NCI-H2227 (cell line): ENCODE measurements around the gene BTBD3.
A peak's percentile ranks its signal among the peaks of the same experiment; 100 is the strongest.

ENCODE experiments used
- DNase-seq: peaks from one replicate; lab custom pipeline; 2025; ENCODE audit not compliant: unreplicated experiment; lab: John Stamatoyannopoulos, UW

BTBD3 gene

DNA sequence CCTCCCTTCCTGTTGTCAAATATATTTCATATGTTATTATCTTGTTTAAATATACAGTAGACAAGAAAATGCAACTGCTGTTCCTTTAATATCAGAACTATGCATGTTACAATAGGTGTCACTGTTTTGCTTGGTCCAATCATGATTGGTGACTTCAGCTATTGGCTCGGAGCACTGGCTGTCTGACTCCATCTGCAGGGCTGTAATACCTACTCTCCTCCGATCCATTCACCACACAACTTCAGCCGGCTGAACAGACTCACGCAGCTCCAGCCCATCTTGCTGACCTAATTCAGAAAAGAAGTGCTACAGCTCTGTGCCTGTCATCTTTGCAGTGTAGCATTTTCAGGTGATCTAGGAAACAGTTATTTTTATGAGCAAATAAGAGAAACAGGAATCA lies at the start of gene BTBD3:
BTBD3 (plus strand) TSS at position 231 of the 400 bp plus-strand sequence. CDS start 383 bp downstream, outside the sequence.
- DNase-seq, result peak; percentile 63

DNA sequence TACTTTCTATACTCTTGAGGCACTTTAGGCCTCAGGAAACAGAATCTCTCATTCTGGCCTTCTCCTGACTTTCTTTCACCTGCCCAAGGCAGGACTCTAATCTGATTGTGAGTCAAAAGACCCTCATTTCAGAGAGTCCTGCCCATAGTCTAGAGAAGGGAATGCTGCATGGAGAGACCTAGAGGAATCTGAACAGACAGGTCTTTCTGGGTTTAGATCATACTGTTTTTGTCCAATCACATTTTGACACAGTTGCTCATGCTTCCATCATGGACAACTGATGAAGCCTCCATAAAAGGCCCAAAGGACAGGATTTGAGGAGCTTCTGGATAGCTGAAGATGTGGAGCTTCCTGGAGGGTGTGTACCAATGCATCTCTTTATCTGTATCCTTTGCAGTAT lies 48.1 kb upstream of the BTBD3 start:
- DNase-seq, result no peak

DNA sequence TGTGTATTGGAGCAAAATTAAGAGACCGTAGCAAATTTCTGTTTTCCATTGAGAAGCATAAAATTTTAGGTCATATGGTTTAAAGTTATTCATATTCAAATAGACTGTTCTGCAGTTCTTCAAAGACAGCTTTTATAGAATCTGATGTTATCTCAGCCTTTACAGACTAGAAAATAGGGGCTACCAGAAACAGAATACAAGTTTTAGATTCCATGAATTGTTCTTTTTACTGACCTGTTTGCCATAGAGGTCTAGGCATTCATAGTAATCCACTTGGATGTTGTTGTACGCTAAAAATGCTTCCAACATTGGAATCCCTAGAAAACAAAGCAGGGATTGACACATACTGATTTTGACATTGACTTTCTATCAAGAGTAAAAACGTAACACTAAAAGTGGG lies 47.3 kb upstream of the BTBD3 start:
- DNase-seq, result no peak

DNA sequence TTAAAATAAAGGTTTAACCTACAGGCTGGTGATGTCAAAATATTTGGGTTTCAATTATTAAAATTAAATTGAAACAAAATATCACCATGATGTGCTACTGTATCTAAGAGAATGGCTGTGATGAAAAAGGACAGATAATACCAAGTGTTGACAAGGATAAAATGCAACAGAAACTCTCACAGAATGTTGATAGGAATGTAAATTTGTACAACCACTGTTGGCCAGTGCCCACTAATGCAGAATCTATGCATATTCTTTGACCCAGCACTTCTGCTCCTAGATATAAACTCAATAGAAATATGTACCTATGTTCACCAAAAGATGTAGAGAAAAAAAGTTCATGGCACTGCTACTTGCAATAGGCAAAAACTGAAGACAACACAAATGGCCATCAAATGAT lies 41.1 kb upstream of the BTBD3 start:
- no peak for DNase-seq

DNA sequence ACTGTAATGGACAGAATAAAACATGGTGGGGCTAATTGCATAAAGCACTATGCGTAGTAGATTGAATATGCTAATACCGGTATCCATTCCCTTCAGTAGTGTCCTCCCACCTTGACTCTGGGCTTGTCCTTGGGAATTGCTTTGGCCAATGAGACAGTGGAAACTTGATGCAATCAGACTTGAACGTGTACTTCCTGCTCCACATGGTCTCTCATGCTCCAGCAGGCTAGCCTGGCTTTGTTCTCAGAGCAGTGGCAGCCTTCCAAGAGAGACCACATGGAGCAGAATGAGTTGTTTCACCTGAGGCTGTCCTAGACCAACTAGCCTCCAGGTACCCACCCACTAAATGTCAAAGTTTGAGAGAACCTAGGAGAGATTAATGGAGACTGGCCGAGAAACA lies 37.0 kb upstream of the BTBD3 start:
- DNase-seq, result no peak

DNA sequence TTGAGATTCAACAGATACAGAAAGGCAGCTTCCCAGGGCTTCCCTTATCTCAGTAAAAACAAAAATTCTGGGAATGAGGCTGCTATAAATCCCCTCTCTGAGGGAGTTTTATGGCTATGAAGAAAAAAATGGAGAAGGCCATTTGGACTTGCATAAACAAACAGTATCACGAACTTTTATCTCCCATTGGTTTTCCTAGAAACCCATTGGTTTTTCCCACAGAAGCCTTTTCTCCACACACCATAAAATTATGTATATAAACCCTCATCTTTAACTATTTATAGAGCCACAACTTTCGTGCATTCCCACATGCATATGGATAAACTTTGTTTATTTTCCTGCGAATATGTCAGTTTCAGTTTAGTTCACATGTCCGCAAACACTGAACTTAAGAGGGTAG lies 36.2 kb upstream of the BTBD3 start:
- no peak for DNase-seq

DNA sequence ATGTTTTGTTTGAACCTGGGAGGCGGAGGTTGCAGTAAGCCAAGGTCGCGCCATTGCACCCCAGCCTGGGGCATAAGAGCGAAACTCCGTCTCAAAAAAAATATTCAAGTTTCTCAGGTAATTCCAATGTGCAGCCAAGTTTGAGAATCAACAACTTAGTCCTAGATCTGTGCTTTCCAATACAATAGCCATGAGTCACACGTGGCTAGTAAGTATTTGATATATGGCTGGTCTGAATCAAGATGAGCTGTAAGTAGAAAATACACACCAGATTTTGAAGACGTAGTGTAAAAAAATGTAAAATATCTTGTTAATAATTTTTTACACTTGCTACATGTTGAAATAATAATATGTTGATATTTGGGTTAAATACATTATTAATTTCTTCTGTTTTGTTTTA lies 35.0 kb upstream of the BTBD3 start:
- DNase-seq, result no peak

DNA sequence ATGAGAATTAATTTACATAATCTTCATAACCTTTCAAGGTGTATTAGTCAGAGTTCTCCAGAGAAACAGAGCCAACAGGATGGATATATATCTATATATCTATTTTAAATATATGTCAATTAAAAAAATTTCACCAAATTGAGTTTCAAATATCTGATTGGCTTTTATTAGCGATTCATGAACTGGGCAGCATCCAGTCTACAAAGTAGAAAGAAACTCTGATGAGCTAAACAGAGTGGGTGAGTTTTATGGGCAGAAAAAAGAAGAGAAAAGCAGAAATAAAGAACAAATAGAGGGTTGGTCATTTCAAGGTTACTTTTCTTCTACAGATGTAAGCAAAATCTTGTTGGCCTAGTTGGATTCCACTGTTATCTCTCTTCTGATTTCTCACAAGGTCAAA lies 29.0 kb upstream of the BTBD3 start:
- DNase-seq, result no peak

DNA sequence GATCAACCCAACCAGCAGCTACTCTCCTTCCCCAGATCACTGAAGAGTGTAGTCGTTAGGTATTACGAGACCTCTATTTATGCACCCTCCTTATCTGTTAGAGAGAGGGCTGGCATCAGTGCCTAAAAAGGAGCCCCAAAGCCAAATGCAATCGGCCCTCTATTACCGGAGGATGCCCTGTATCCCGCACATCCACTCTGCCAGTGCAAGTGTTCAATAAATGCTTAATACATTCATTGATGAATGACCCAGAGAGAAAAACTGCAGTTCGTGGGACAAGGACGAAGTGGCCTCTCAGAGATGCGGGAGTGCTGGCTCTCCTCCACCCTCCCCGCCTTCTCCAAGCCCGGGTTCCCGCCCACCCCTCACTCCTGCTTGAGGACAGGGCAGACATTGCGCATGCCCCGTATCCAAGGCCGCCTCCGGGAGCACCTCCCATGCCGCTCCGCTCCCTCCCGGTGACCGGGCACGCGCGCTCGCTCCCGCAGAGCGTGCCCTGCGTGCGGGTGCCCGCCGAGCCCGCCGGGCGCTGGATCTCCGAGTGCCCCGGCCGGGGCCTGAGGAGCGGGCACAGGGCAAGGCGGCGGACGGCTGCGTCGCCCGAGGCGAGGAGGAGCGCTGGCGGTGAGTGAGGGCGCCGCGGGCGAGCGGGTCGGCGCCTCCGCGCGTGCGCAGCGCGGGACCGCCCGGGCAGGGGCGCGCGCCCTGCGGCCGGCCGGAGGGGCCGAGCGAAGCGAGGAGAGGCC lies 27.2 kb upstream of the BTBD3 start:
- DNase-seq, result peak; percentile 97

DNA sequence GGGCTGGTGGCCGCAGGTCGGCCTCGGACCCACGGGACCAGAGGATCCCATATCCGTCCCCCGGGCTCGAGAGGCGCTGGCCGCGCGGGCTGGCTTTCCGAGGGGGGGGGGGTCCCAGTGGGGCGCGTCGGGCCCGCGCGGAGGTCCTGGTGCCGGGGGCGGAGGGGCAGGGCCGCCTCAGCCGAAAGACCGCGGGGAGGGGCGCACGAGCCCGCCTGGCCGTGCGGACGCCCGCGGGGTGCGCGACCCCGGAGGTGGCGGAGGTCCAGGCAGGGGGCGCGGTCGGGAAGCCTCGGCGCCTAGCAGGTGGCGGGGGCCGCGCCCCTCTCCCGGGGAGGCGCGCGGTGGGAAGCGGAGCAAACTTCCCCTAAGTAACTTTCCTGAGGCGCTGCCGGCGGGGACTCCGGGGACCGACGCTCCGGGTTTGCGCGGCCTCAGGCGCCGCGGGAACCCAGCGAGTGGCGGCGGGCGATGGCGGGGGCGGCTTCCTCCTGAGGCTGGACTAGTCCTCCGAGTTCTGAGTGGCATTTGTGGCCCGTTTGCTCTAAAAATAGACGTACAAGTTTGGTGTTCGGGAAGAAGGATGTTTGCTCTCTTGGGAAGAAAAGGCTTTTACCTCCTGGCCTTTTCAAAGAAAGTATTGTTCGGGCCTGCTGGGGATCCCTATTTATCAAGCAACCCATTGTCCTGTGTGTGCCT lies 26.5 kb upstream of the BTBD3 start:
- peak; percentile 64 for DNase-seq

DNA sequence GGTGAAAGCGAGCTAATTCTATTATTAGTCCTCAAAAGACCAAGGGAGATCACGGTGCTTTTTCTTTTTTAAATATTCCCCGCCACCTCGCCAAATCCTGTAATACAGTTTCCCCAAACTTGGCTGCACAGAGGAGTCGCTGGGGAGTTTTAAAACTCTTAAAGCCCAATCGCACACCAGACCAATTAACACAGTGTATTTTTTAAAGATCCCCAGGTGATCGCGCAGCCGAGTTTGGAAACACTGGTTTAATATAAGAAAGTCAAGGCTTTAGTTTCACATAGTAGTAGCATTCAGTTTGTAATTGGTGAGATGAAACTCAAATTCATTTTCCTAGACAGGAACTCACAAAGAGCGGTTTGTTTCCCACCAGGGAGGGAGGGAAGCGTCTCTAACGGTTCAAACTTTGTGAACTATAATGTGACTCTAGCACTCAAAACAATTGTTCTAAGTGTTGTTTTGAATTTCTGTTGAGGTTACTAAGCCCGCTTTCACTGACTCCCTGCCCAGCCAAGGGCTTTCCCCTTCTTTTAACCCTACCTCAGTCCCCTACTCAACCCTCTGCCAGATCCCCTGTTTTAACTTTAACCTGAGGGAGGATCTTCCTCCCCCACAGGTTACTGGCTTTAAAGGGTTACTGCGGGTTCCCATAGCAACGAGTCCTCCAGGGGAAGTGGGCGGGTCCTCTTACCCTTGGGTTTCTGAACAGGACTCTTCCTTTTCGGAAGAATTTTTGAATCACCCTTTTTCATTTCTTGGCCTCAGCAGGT lies 25.7 kb upstream of the BTBD3 start:
- DNase-seq, result peak; percentile 88

DNA sequence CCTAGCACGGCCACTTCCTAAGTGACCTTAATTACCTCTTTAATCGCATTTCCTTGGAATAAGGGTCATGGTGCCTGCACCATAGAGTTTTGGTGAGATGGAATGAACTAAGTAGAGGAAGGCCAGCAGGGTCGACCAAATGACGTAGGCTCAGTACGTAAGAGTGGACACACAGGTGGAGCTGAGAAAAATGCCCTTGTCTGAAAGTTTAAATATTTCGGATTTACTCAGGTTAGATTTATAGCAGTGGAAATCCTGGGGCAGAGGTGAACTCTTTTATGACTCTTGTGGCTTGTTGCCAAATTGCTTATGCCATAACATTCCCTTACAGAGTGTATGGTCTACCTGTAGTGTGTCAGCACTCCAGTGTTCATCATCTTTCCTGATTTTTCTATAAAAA lies 23.6 kb upstream of the BTBD3 start:
- no peak for DNase-seq

DNA sequence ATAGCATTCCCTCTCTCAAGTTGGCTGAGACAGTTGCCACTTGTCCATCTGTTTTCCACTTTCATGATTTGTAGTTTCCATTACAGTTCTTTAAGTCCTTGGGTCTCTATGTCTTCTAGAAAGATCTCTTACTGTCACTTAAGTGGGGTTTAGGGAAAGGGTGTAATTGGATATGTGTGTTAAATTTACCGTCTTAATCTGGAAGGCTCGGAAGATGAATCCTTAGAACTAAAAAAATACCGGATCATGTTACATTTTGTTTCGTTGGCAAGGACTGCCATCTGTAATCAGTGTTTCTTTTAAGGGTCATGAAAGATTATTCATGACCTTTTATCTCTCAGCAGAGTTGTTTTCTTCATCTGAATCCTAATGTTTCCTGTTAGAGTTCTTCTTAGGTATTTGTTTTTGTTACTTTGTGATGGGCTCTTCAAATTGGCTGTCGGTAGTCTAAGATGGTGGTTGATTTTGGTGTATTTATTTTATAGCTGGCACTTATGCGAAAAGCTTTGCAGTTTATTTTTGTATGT lies 21.8 kb upstream of the BTBD3 start:
- peak; percentile 41 for DNase-seq

DNA sequence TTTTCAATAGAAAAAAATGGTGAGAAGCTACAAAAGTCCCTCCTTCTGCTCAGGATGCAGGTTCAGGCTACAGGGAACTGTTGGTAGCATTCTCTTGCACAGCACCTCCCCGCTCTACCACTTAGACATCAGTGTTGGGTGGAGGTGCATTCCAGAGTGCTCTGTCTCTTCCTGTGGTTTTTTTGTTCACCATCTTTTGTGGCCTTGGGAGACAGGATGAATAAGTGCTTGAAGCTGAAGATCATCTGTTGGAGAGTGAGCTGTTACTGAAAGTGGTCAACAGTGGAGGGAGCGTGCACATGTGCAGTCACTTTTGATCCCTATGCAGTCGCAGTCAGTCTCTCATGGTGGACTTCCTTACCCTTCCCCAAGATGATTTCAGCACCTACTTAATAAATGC lies 16.6 kb upstream of the BTBD3 start:
- no peak for DNase-seq

DNA sequence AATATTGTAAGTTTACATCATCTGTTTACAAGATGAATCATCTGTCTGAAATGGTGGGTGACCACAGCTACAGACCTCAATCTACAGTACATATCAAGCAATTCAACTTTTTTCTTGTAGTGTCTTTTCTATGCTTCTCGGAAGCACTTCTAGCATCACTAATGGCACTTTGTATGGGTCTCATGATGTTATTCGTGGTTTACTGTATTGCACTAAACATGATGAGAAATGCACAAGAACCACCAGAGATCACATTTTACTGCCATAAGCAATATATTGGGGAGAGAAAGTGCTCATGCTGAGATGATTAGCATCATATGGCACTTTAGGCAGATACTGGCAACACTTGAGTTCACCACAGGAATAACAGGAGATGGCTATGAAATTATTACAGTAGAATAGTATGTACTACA lies 15.4 kb upstream of the BTBD3 start:
- DNase-seq, result no peak

DNA sequence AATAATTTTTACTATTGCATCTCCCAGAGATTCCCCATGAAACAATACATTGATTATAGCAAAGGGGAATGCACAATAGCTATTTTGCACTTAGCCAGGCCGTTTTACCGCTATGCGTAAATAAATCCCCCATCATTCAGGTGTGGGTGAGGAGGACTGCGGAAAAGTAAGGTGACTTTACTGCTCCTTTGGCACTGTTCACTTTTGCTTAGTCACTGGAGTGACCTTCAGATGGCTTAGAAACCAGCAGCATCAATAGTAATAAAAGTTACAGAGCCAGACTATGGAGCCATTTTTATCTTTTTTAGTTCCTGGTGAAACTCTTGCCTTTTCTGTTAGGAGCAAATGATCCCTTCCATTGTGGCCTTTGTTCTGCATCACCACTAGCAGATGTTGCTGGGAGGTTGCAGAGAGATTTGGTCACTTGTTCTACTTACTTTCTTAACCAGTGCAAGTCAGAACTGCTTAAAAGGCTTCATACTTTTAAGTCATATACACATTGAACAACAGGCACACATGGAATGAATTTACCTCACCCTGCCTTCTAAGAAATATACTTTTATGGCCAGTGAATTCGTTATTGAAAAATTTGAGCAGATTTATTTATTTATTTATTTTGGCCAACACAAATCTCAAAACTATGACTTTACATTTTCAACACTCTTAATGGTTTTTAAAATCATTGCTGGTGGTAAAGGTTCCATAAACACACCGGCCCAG lies 12.1 kb upstream of the BTBD3 start:
- no peak for DNase-seq

DNA sequence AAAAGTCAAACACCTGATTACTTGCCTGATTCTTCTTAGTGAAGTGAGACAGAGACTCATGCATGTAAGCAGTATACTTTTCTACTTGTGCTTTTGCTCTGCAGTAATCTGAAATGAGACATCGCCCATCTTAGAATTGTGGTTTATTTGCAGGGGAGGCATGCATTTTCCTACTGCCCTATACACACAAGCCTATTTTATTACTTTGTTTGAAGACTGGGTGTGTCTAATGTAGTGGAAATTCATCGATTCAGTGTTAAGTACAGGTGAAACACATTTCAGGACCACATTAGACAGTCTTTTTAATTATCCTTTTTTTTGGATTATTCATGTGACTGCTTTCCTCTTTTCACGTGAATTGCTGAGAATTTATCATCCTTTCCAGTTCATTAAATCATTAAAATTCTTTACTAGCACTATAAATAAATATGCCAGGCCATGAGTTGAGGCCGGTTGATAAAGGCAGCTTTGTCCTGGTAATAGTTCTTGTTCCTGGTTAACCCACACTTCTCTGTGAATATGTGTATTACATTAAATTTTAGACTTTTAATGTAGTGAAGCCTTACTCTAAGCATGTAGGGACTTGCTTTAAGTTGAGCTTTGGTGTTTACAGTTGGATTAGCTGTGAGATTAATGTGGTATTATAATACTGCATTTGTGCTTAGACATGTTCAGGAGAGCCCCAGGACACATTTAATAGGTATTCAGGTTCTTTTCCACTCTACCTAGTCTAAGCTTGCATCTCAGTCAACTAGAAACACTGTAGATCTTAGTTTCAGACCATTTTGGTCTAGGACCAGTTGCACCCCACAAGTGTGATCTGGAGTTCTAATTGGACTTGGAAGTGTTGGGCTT lies 10.8 kb upstream of the BTBD3 start:
- no peak for DNase-seq

DNA sequence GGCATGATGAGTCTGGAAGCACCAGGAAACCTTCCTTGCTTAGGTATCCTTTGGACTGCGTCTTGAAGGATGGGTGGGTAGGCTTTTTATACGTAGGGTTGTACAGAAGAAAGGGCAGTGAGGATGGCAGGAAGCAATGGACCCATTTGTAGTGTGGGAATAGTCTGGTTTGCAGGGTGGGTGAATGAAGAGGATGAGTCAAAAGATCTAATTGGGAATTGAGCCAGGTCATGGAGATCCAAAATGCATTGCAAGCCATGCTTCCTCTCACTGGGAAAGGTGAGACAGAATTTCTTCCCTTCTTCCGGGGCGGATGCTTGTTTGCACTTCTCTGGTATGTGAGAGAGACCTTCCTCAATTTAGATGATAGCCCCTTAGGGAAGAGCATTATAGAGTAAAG lies 10.1 kb upstream of the BTBD3 start:
- no peak for DNase-seq

DNA sequence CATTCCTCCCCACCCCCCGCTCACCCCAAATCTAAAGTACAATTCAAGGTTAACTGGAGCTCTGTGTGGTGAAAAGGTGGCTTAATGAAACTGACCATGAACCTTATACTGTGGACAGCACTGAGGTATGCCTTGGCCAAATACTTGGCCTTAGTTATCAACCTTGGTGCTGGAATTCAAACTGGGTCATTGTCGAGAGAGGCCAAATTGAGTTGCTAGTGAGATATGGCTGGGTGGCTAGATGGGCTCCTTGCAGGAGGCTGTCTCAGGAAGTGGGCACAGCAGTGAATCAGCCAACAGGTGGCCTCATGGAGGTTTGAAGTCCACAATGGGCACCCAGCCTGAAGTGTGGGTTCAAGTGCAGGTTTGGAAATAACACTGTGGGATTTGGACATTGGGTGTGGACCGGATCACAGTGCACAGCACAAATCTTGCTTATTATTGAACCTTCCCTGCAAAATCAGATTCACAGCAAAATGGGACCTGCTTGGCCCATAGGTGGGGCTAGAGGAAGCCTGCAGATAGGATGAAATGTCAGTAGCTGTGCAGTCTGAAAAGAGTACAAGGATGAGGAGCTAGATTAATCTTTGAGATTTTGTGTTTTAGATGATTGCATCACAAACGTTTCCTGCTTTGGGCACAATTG lies 5.6 kb upstream of the BTBD3 start:
- peak; percentile 71 for DNase-seq
